GM12891 (cell line): ENCODE data around the gene ARHGAP33.

ENCODE experiments used
- POLR2A ChIP-seq: IDR thresholded peaks from 2 replicates; pipeline ENCODE4 v1.6.1; 2011; ENCODE audit warnings: low read depth, low read length, control low read depth
- POLR2AphosphoS5 ChIP-seq: IDR thresholded peaks from 2 replicates; pipeline ENCODE4 v1.6.1; 2011; ENCODE audit warnings: low read depth, low read length, control low read depth
- TAF1 ChIP-seq: IDR thresholded peaks from 2 replicates; pipeline ENCODE4 v1.6.1; 2011; ENCODE audit warnings: low read depth, low read length, control low read depth

DNA sequence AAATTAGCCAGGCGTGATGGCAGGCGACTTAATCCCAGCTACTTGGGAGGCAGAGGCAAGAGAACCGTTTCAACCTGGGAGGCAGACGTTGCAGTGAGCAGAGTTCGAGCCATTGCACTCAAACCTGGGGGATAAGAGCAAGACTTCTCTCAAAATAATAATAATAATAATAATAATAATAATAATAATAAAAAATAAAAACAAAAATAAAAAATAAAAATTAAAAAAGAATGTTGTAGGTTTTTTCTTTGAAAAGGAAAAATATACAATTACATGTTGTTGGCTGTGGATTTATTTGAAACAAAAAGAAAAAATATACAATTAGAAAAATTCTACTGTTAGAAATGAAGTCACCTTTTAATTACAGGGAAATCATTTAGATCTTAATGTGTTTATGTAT lies 48.8 kb downstream of the ARHGAP33 start:
- TF ChIP-seq POLR2A (no peak), TAF1 (no peak), POLR2AphosphoS5 (no peak)
